PC-9 (cell line): ENCODE data around the gene CCR4. TPM values are rescaled to one million over a fixed set of nuclear protein-coding genes. Genes with fewer than 3 reads are reported as not detected.

Experiments used
- BruUV-seq: library from RNA; stranded (reverse); fragments of 400-500 nt; replicated peaks from 2 replicates; lab custom pipeline; 2021; lab: Mats Ljungman, UMichigan
- CTCF ChIA-PET: fragments of 300-600 bp; sonication (Branson Sonifier 250); formaldehyde crosslinking; loops from one replicate; lab custom pipeline; 2022; ENCODE audit warnings: antibody characterized with exemption; lab: Charles Lee
- POLR2A ChIA-PET: fragments of 300-600 bp; sonication (Branson Sonifier 250); formaldehyde crosslinking; loops from one replicate; lab custom pipeline; 2022; ENCODE audit warnings: antibody characterized with exemption; ENCODE audit not compliant: unreplicated experiment; lab: Charles Lee
- DNase-seq, 2 experiments: peaks; one replicate each; pipeline versions ENCODE4 v3.0.0 to v3.0.0-alpha.2; 2015 to 2022; ENCODE audit warnings: mixed read lengths in 1 of 2
- H2AFZ ChIP-seq: fragments of 200-600 bp; sonication (generic); 2 replicates; pipeline ENCODE4 v1.8.1; 2017; ENCODE audit warnings: antibody characterized with exemption
- H3F3A ChIP-seq: fragments of 200-600 bp; sonication (generic); 2 replicates; pipeline ENCODE4 v1.8.1; 2017; ENCODE audit warnings: antibody characterized with exemption, mild to moderate bottlenecking, low read depth; ENCODE audit not compliant: insufficient read depth
- H3K27ac ChIP-seq: fragments of 200-600 bp; sonication (generic); 2 replicates; pipeline ENCODE4 v1.6.1; 2016; ENCODE audit warnings: mixed run types
- H3K27me3 ChIP-seq: fragments of 200-600 bp; sonication (generic); 2 replicates; pipeline ENCODE4 v1.6.1; 2016; ENCODE audit warnings: low read depth, mixed run types; ENCODE audit not compliant: insufficient read depth
- H3K36me3 ChIP-seq: fragments of 200-600 bp; sonication (generic); 2 replicates; pipeline ENCODE4 v1.6.1; 2016; ENCODE audit warnings: low read depth, mixed run types
- H3K4me1 ChIP-seq: fragments of 200-600 bp; sonication (generic); replicated peaks from 2 replicates; pipeline ENCODE4 v1.6.1; 2016; ENCODE audit warnings: mixed run types; ENCODE audit not compliant: insufficient read depth
- H3K4me2 ChIP-seq: fragments of 200-600 bp; sonication (generic); 2 replicates; pipeline ENCODE4 v1.6.1; 2017; ENCODE audit warnings: mixed run types
- H3K4me3 ChIP-seq: fragments of 200-600 bp; sonication (generic); 2 replicates; pipeline ENCODE4 v1.6.1; 2016; ENCODE audit warnings: mixed run types
- H3K79me2 ChIP-seq: fragments of 200-600 bp; sonication (generic); 2 replicates; pipeline ENCODE4 v1.6.1; 2017; ENCODE audit warnings: low read depth, mixed run types
- H3K9me2 ChIP-seq: fragments of 200-600 bp; sonication (generic); 2 replicates; pipeline ENCODE4 v1.8.1; 2017; ENCODE audit warnings: mild to moderate bottlenecking; ENCODE audit not compliant: insufficient read depth
- H3K9me3 ChIP-seq: fragments of 200-600 bp; sonication (generic); 2 replicates; pipeline ENCODE4 v1.8.1; 2016; ENCODE audit warnings: low read depth; ENCODE audit not compliant: insufficient read depth
- H4K20me1 ChIP-seq: fragments of 200-600 bp; sonication (generic); 2 replicates; pipeline ENCODE4 v1.8.1; 2017; ENCODE audit not compliant: insufficient read depth
- CTCF ChIP-seq: fragments of 200-600 bp; sonication (generic); conservative IDR thresholded peaks from 2 replicates; pipeline ENCODE4 v1.6.1; 2017; ENCODE audit warnings: mixed run types, antibody characterized with exemption, mild to moderate bottlenecking, moderate library complexity
- EZH2 ChIP-seq: fragments of 200-600 bp; sonication (generic); IDR thresholded peaks from 2 replicates; pipeline ENCODE4 v1.8.0; 2017; ENCODE audit warnings: antibody characterized with exemption, low read depth
- intact Hi-C: fragments of 100-400 bp; cut with micrococcal nuclease; formaldehyde crosslinking; loops from one replicate; pipeline ENCODE4 v1.10.0; 2022; ENCODE audit not compliant: unreplicated experiment
- total RNA-seq: library from RNA; stranded (reverse); gene quantifications from 2 replicates; pipeline ENCODE4 v1.2.3, GENCODE V29; 2021

Gene CCR4
- total RNA-seq, 1 experiment from 2014 or later = not detected

GRCh38 chr3:32913790-32914446 lies 37.5 kb upstream of the CCR4 start:
- Histone ChIP-seq H3K9me2 (no peaks in the 10 kb centered on the region), H2AFZ (no peak overlapping the region), H3K9me3 (no peaks in the 10 kb centered on the region), H3K36me3 (no peaks in the 10 kb centered on the region), H3K4me3 (no peak overlapping the region), H3K4me1 (no peaks in the 10 kb centered on the region), H4K20me1 (no peaks in the 10 kb centered on the region), H3F3A (no peaks in the 10 kb centered on the region), H3K79me2 (no peaks in the 10 kb centered on the region), H3K27ac (no peak overlapping the region), H3K27me3 (no peaks in the 10 kb centered on the region), H3K4me2 (no peak overlapping the region)
- no TSS peak for BruUV-seq
- no peak for DNase-seq
- ChIA-PET CTCF (no interaction called here), POLR2A (no interaction called here)
- intact Hi-C loops = no loop called here
- TF ChIP-seq CTCF (no peak), EZH2 (no peak)

- intact Hi-C loops = no loop called here
- Histone ChIP-seq H3K79me2 (no peaks in the 10 kb centered on the region), H3F3A (no peaks in the 10 kb centered on the region), H3K4me3 (no peak overlapping the region), H3K36me3 (no peaks in the 10 kb centered on the region), H2AFZ (no peak overlapping the region), H3K4me2 (no peak overlapping the region), H3K9me2 (no peaks in the 10 kb centered on the region), H3K9me3 (no peaks in the 10 kb centered on the region), H4K20me1 (no peaks in the 10 kb centered on the region), H3K4me1 (no peaks in the 10 kb centered on the region), H3K27me3 (no peaks in the 10 kb centered on the region), H3K27ac (no peak overlapping the region)
- TF ChIP-seq CTCF (no peak), EZH2 (no peak)
- CTCF ChIA-PET = no interaction called here
- POLR2A ChIA-PET = no interaction called here
- BruUV-seq = no TSS peak
- no peak for DNase-seq
Observed at GRCh38 chr3:32919920-32920319, 31.5 kb upstream of the CCR4 start.

GRCh38 chr3:32922078-32922477 lies 29.4 kb upstream of the CCR4 start:
- H3K9me2 ChIP-seq = no peaks in the 10 kb centered on the region
- BruUV-seq = no TSS peak

More at GRCh38 chr3:32922078-32922477, 29.4 kb upstream of the CCR4 start:
- H3K79me2 ChIP-seq = no peaks in the 10 kb centered on the region
- H3K27me3 ChIP-seq = no peaks in the 10 kb centered on the region
- ChIA-PET CTCF (no interaction called here), POLR2A (no interaction called here)
- H3K4me3 ChIP-seq = no peak overlapping the region
- H3K4me2 ChIP-seq = no peak overlapping the region
- H4K20me1 ChIP-seq = no peaks in the 10 kb centered on the region
- no peaks in the 10 kb centered on the region for H3K4me1 ChIP-seq
- H3K27ac ChIP-seq = no peak overlapping the region
- no peak overlapping the region for H2AFZ ChIP-seq
- no peaks in the 10 kb centered on the region for H3K9me3 ChIP-seq
- DNase-seq = no peak
- intact Hi-C loops = no loop called here
- no peaks in the 10 kb centered on the region for H3F3A ChIP-seq
- TF ChIP-seq CTCF (no peak), EZH2 (no peak)
- no peaks in the 10 kb centered on the region for H3K36me3 ChIP-seq
